ENCODE data around the gene SLC26A6. TPM values are rescaled to one million over a fixed set of nuclear protein-coding genes. Genes with fewer than 3 reads are reported as not detected.

The SLC26A6 gene
- total and polyA plus RNA-seq, 2 donors from 2014 or later = 15.4 to 20.6 TPM

- H3K9me3 ChIP-seq (ENCODE audit: control insufficient read depth in 2 of 3, insufficient read depth in 1 of 3, low read length in 3 of 3) = no peaks in the 10 kb centered on the region
- no peak for FAIRE-seq
- no peak for TF ChIP-seq CTCF (IDR thresholded peaks at IDR 0.05; ENCODE audit: borderline replicate concordance, extremely low read depth, insufficient read depth)
- H3K27me3 ChIP-seq (ENCODE audit: control insufficient read depth, insufficient read depth, low read length) = no peaks in the 10 kb centered on the region
- no peak overlapping the region for H3K4me3 ChIP-seq (ENCODE audit: low read length in 3 of 3)
- H3K36me3 ChIP-seq (ENCODE audit: control insufficient read depth in 2 of 3, insufficient read depth in 3 of 3, low read length in 3 of 3) = peaks cover 0 to 45% (median 16%) of the 10 kb centered on the region in 3 donors
- H3K4me1 ChIP-seq (ENCODE audit: control insufficient read depth in 2 of 3, insufficient read depth in 2 of 3, low read depth in 1 of 3, low read length in 3 of 3) = peaks cover 0 to 21% (median 5%) of the 10 kb centered on the region in 3 donors
- DNase-seq = no peak
- intact Hi-C loops (cut with DNase I) = no loop called here
- no peak overlapping the region for H3K27ac ChIP-seq (ENCODE audit: low read depth in 2 of 2, low read length in 2 of 2)
- H3K9ac ChIP-seq (ENCODE audit: low read length in 3 of 3) = no peak overlapping the region
Observed at GRCh38 chr3:48631516-48632448, 3.5 kb downstream of the SLC26A6 start.

- H3K9me3 ChIP-seq (ENCODE audit: control insufficient read depth in 2 of 3, insufficient read depth in 1 of 3, low read length in 3 of 3) = no peaks in the 10 kb centered on the region
- H3K27me3 ChIP-seq (ENCODE audit: control insufficient read depth, insufficient read depth, low read length) = no peaks in the 10 kb centered on the region
- H3K4me3 ChIP-seq (ENCODE audit: low read length in 3 of 3) = no peak overlapping the region
- no peak overlapping the region for H3K27ac ChIP-seq (ENCODE audit: low read depth in 2 of 2, low read length in 2 of 2)
- FAIRE-seq (no peak), DNase-seq (no peak)
- intact Hi-C loops (cut with DNase I) = no loop called here
- H3K9ac ChIP-seq (ENCODE audit: low read length in 3 of 3) = no peak overlapping the region
- H3K4me1 ChIP-seq (ENCODE audit: control insufficient read depth in 2 of 3, insufficient read depth in 2 of 3, low read depth in 1 of 3, low read length in 3 of 3) = peaks cover 0 to 15% (median 5%) of the 10 kb centered on the region in 3 donors
- peaks cover 0 to 50% (median 16%) of the 10 kb centered on the region in 3 donors for H3K36me3 ChIP-seq (ENCODE audit: control insufficient read depth in 2 of 3, insufficient read depth in 3 of 3, low read length in 3 of 3)
- TF ChIP-seq CTCF (IDR thresholded peaks at IDR 0.05; ENCODE audit: borderline replicate concordance, extremely low read depth, insufficient read depth) = no peak
Observed at GRCh38 chr3:48630833-48631232, 4.4 kb downstream of the SLC26A6 start.

GRCh38 chr3:48630407-48630806 lies 4.9 kb downstream of the SLC26A6 start:
- TF ChIP-seq CTCF (IDR thresholded peaks at IDR 0.05; ENCODE audit: borderline replicate concordance, extremely low read depth, insufficient read depth) = no peak
- no peaks in the 10 kb centered on the region for H3K27me3 ChIP-seq (ENCODE audit: control insufficient read depth, insufficient read depth, low read length)
- intact Hi-C loops (cut with DNase I) = no loop called here
- FAIRE-seq (no peak), DNase-seq (no peak)
- H3K4me3 ChIP-seq (ENCODE audit: low read length in 3 of 3) = no peak overlapping the region
- peaks cover 0 to 14% (median 5%) of the 10 kb centered on the region in 3 donors for H3K4me1 ChIP-seq (ENCODE audit: control insufficient read depth in 2 of 3, insufficient read depth in 2 of 3, low read depth in 1 of 3, low read length in 3 of 3)
- no peaks in the 10 kb centered on the region for H3K9me3 ChIP-seq (ENCODE audit: control insufficient read depth in 2 of 3, insufficient read depth in 1 of 3, low read length in 3 of 3)
- no peak overlapping the region for H3K9ac ChIP-seq (ENCODE audit: low read length in 3 of 3)
- H3K36me3 ChIP-seq (ENCODE audit: control insufficient read depth in 2 of 3, insufficient read depth in 3 of 3, low read length in 3 of 3) = peaks cover 0 to 50% (median 16%) of the 10 kb centered on the region in 3 donors
- no peak overlapping the region for H3K27ac ChIP-seq (ENCODE audit: low read depth in 2 of 2, low read length in 2 of 2)

Data from kidney (tissue), 14 donors.